SU-DHL-6 (cell line): Measurements from ENCODE around the gene SLC25A34.

Source experiments
- EZH2phosphoT487 ChIP-seq: fragments of 200-600 bp; sonication (generic), shearing (Covaris generic); conservative IDR thresholded peaks from 2 replicates; pipeline ENCODE4 v1.6.1; 2018; ENCODE audit warnings: mild to moderate bottlenecking, antibody characterized with exemption, low read length, moderate library complexity, mixed read lengths
- TF ChIP-seq, protein P1 (sequence below): fragments of 200-600 bp; sonication (generic); IDR thresholded peaks from one replicate; pipeline ENCODE4 v1.5.1; 2017; ENCODE audit warnings: antibody characterized with exemption, mild to moderate bottlenecking, low read length, moderate library complexity; ENCODE audit not compliant: insufficient read depth, poor library complexity, severe bottlenecking

- TF ChIP-seq, protein P1, sequence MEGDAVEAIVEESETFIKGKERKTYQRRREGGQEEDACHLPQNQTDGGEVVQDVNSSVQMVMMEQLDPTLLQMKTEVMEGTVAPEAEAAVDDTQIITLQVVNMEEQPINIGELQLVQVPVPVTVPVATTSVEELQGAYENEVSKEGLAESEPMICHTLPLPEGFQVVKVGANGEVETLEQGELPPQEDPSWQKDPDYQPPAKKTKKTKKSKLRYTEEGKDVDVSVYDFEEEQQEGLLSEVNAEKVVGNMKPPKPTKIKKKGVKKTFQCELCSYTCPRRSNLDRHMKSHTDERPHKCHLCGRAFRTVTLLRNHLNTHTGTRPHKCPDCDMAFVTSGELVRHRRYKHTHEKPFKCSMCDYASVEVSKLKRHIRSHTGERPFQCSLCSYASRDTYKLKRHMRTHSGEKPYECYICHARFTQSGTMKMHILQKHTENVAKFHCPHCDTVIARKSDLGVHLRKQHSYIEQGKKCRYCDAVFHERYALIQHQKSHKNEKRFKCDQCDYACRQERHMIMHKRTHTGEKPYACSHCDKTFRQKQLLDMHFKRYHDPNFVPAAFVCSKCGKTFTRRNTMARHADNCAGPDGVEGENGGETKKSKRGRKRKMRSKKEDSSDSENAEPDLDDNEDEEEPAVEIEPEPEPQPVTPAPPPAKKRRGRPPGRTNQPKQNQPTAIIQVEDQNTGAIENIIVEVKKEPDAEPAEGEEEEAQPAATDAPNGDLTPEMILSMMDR: no peak
- TF ChIP-seq EZH2phosphoT487: no peak
Measured at GRCh38 chr1:15736892-15737261, 819 bp downstream of the SLC25A34 start.
